Breast epithelium (tissue), 3 donors: ENCODE measurements around the gene FYB1.

ENCODE experiments used
- CTCF ChIP-seq, 3 donors: fragments of 450-650 bp; IDR thresholded peaks; one replicate each; pipeline ENCODE4 v1.5.1; 2016 to 2017; ENCODE audit warnings: antibody characterized with exemption in 3 of 3, mild to moderate bottlenecking in 3 of 3, moderate library complexity in 3 of 3
- POLR2A ChIP-seq: fragments of 450-650 bp; IDR thresholded peaks from one replicate; pipeline ENCODE4 v1.6.1; 2016; ENCODE audit warnings: antibody characterized with exemption, mild to moderate bottlenecking, moderate library complexity
- POLR2AphosphoS5 ChIP-seq, 3 donors: sonication (generic); formaldehyde crosslinking; IDR thresholded peaks; one replicate each; pipeline ENCODE4 v1.6.1; 2017; ENCODE audit warnings: antibody characterized with exemption in 3 of 3

GRCh38 chr5:39238366-39239105, 19.2 kb upstream of the FYB1 start:
- TF ChIP-seq POLR2AphosphoS5 (IDR thresholded peaks at IDR 0.05) (no peak), POLR2A (no peak), CTCF (IDR thresholded peaks at IDR 0.05) (no peak)
